Measurements from ENCODE around the gene INPP5B.
A peak's percentile ranks its signal among the peaks of the same experiment; 100 is the strongest.
"Not testable (repeated sequence)": the region's sequence is repeated elsewhere in the genome, so short reads cannot be mapped to it uniquely, and the experiment has no call there.

The INPP5B gene

GRCh38 chr1:37919277-37919676 is 27.6 kb downstream of the INPP5B start:
- no peaks in the 10 kb centered on the region for H3K4me1 ChIP-seq (ENCODE audit: low read length)
- TF ChIP-seq CTCF (IDR thresholded peaks at IDR 0.05; ENCODE audit: low read length) (peak; percentile 37), EZH2 (optimal IDR thresholded peaks at IDR 0.05; ENCODE audit: low read depth, low read length) (no peak)
- H3K4me2 ChIP-seq (ENCODE audit: low read depth, low read length): no peak overlapping the region
- no peak for DNase-seq
- H3F3A ChIP-seq (ENCODE audit: insufficient read depth, low read length): no peaks in the 10 kb centered on the region
- no peaks in the 10 kb centered on the region for H3K27me3 ChIP-seq (replicated peaks; ENCODE audit: insufficient read depth, low read length)
- H2AFZ ChIP-seq (ENCODE audit: low read length): no peak overlapping the region
- H3K4me3 ChIP-seq (ENCODE audit: low read length): no peak overlapping the region
- H3K27ac ChIP-seq (ENCODE audit: low read length): no peak overlapping the region
- peaks cover 15% of the 10 kb centered on the region for H3K79me2 ChIP-seq (ENCODE audit: low read length)
- H4K20me1 ChIP-seq (ENCODE audit: insufficient read depth, low read length): no peaks in the 10 kb centered on the region
- no peak overlapping the region for H3K9ac ChIP-seq (ENCODE audit: low read length)
- no peaks in the 10 kb centered on the region for H3K9me2 ChIP-seq (replicated peaks; ENCODE audit: insufficient read depth, low read length)
- H3K9me3 ChIP-seq (replicated peaks; ENCODE audit: insufficient read depth, low read length): no peaks in the 10 kb centered on the region
- no peaks in the 10 kb centered on the region for H3K36me3 ChIP-seq (replicated peaks; ENCODE audit: insufficient read depth, low read length)

- no peaks in the 10 kb centered on the region for H3K9me3 ChIP-seq (replicated peaks; ENCODE audit: insufficient read depth, low read length)
- H3F3A ChIP-seq (ENCODE audit: insufficient read depth, low read length): no peaks in the 10 kb centered on the region
- no peaks in the 10 kb centered on the region for H3K27me3 ChIP-seq (replicated peaks; ENCODE audit: insufficient read depth, low read length)
- DNase-seq: no peak
- H3K9me2 ChIP-seq (replicated peaks; ENCODE audit: insufficient read depth, low read length): no peaks in the 10 kb centered on the region
- no peak for TF ChIP-seq EZH2 (optimal IDR thresholded peaks at IDR 0.05; ENCODE audit: low read depth, low read length)
- no peak for TF ChIP-seq EZH2phosphoT487 (IDR thresholded peaks at IDR 0.05; ENCODE audit: low read length)
- no peak for TF ChIP-seq CTCF (IDR thresholded peaks at IDR 0.05; ENCODE audit: low read length)
- no peaks in the 10 kb centered on the region for H4K20me1 ChIP-seq (ENCODE audit: insufficient read depth, low read length)
- no peak overlapping the region for H3K9ac ChIP-seq (ENCODE audit: low read length)
- H2AFZ ChIP-seq (ENCODE audit: low read length): no peak overlapping the region
- H3K79me2 ChIP-seq (ENCODE audit: low read length): peaks cover 17% of the 10 kb centered on the region
- no peak overlapping the region for H3K27ac ChIP-seq (ENCODE audit: low read length)
- H3K36me3 ChIP-seq (replicated peaks; ENCODE audit: insufficient read depth, low read length): no peaks in the 10 kb centered on the region
- H3K4me1 ChIP-seq (ENCODE audit: low read length): no peaks in the 10 kb centered on the region
- no peak overlapping the region for H3K4me2 ChIP-seq (ENCODE audit: low read depth, low read length)
- H3K4me3 ChIP-seq (ENCODE audit: low read length): no peak overlapping the region
Observed at GRCh38 chr1:37915476-37916093, 31.3 kb downstream of the INPP5B start.

GRCh38 chr1:37914719-37915475 is 32.0 kb downstream of the INPP5B start:
- Histone ChIP-seq H3K36me3 (replicated peaks; ENCODE audit: insufficient read depth, low read length) (no peaks in the 10 kb centered on the region), H3K4me1 (ENCODE audit: low read length) (no peaks in the 10 kb centered on the region), H4K20me1 (ENCODE audit: insufficient read depth, low read length) (no peaks in the 10 kb centered on the region), H3F3A (ENCODE audit: insufficient read depth, low read length) (no peaks in the 10 kb centered on the region), H3K4me2 (ENCODE audit: low read depth, low read length) (no peak overlapping the region), H3K27ac (ENCODE audit: low read length) (no peak overlapping the region), H3K9me2 (replicated peaks; ENCODE audit: insufficient read depth, low read length) (no peaks in the 10 kb centered on the region), H3K4me3 (ENCODE audit: low read length) (no peak overlapping the region), H3K9me3 (replicated peaks; ENCODE audit: insufficient read depth, low read length) (no peaks in the 10 kb centered on the region), H3K27me3 (replicated peaks; ENCODE audit: insufficient read depth, low read length) (no peaks in the 10 kb centered on the region), H3K79me2 (ENCODE audit: low read length) (peaks cover 17% of the 10 kb centered on the region), H2AFZ (ENCODE audit: low read length) (no peak overlapping the region), H3K9ac (ENCODE audit: low read length) (no peak overlapping the region)
- TF ChIP-seq EZH2 (optimal IDR thresholded peaks at IDR 0.05; ENCODE audit: low read depth, low read length) (no peak), CTCF (IDR thresholded peaks at IDR 0.05; ENCODE audit: low read length) (no peak), EZH2phosphoT487 (IDR thresholded peaks at IDR 0.05; ENCODE audit: low read length) (no peak)
- no peak for DNase-seq

GRCh38 chr1:37911478-37911877 is 35.4 kb downstream of the INPP5B start:
- not testable (repeated sequence) for H3K27ac ChIP-seq (ENCODE audit: low read length); H3F3A ChIP-seq (ENCODE audit: insufficient read depth, low read length); H4K20me1 ChIP-seq (ENCODE audit: insufficient read depth, low read length); H3K9me2 ChIP-seq (replicated peaks; ENCODE audit: insufficient read depth, low read length); H3K4me3 ChIP-seq (ENCODE audit: low read length); H3K27me3 ChIP-seq (replicated peaks; ENCODE audit: insufficient read depth, low read length); H3K36me3 ChIP-seq (replicated peaks; ENCODE audit: insufficient read depth, low read length); DNase-seq; H3K9ac ChIP-seq (ENCODE audit: low read length); H3K9me3 ChIP-seq (replicated peaks; ENCODE audit: insufficient read depth, low read length); H3K4me2 ChIP-seq (ENCODE audit: low read depth, low read length); H2AFZ ChIP-seq (ENCODE audit: low read length); H3K79me2 ChIP-seq (ENCODE audit: low read length); H3K4me1 ChIP-seq (ENCODE audit: low read length)

- H3F3A ChIP-seq (ENCODE audit: insufficient read depth, low read length); H3K27me3 ChIP-seq (replicated peaks; ENCODE audit: insufficient read depth, low read length); H3K4me3 ChIP-seq (ENCODE audit: low read length); H4K20me1 ChIP-seq (ENCODE audit: insufficient read depth, low read length); H3K36me3 ChIP-seq (replicated peaks; ENCODE audit: insufficient read depth, low read length); H3K27ac ChIP-seq (ENCODE audit: low read length); H3K9me3 ChIP-seq (replicated peaks; ENCODE audit: insufficient read depth, low read length); H3K9ac ChIP-seq (ENCODE audit: low read length); H3K4me1 ChIP-seq (ENCODE audit: low read length); DNase-seq; H3K79me2 ChIP-seq (ENCODE audit: low read length); H3K4me2 ChIP-seq (ENCODE audit: low read depth, low read length); H3K9me2 ChIP-seq (replicated peaks; ENCODE audit: insufficient read depth, low read length); H2AFZ ChIP-seq (ENCODE audit: low read length): not testable (repeated sequence)
Observed at GRCh38 chr1:37910886-37911285, 36.0 kb downstream of the INPP5B start.

Measured in MM.1S (cell line).